CD4-positive, alpha-beta T cell treated with Interleukin-4 for 1 hour (primary cell): ENCODE data around the gene SREBF1.

ENCODE experiments used
- DNase-seq, 2 donors: peaks; one replicate each; pipeline ENCODE4 v3.0.0-alpha.2; 2020 to 2022

The SREBF1 gene

GRCh38 chr17:17839791-17840707, 3.3 kb upstream of the SREBF1 start:
- DNase-seq = peak; percentile 84 to 86

GRCh38 chr17:17837966-17838962, 1.5 kb upstream of the SREBF1 start:
- peak; percentile 33 to 42 for DNase-seq

GRCh38 chr17:17837380-17837821, 615 bp upstream of the SREBF1 start:
- DNase-seq = no peak

- DNase-seq = peak; percentile 97
These were observed 452 bp downstream of the SREBF1 start for GRCh38 chr17:17836250-17836817.

GRCh38 chr17:17835415-17836249, 1.2 kb downstream of the SREBF1 start:
- DNase-seq = no peak

GRCh38 chr17:17834974-17835373, 1.8 kb downstream of the SREBF1 start:
- no peak for DNase-seq

GRCh38 chr17:17833658-17834357, 3.0 kb downstream of the SREBF1 start:
- DNase-seq = no peak

GRCh38 chr17:17832032-17832363, 4.8 kb downstream of the SREBF1 start:
- DNase-seq = no peak

- no peak for DNase-seq
These were observed 5.4 kb downstream of the SREBF1 start for GRCh38 chr17:17831208-17832031.

- no peak for DNase-seq
These were observed 6.0 kb downstream of the SREBF1 start for GRCh38 chr17:17830740-17831207.

- DNase-seq = no peak
These were observed 6.6 kb downstream of the SREBF1 start for GRCh38 chr17:17830269-17830567.

GRCh38 chr17:17827826-17828621, 8.8 kb downstream of the SREBF1 start:
- DNase-seq = no peak

GRCh38 chr17:17826942-17827785, 9.6 kb downstream of the SREBF1 start:
- DNase-seq = no peak

GRCh38 chr17:17826342-17826713, 10.5 kb downstream of the SREBF1 start:
- DNase-seq = no peak

- DNase-seq = no peak
These were observed 11.8 kb downstream of the SREBF1 start for GRCh38 chr17:17824783-17825614.

- no peak for DNase-seq
These were observed 12.5 kb downstream of the SREBF1 start for GRCh38 chr17:17824119-17824782.

- DNase-seq = peak; percentile 88 to 89
These were observed 13.2 kb downstream of the SREBF1 start for GRCh38 chr17:17823433-17824118.
